Neuron (in vitro differentiated cells): ENCODE results near the gene TACR3.
A peak's percentile ranks its signal among the peaks of the same experiment; 100 is the strongest.
"Not testable (repeated sequence)": the region's sequence is repeated elsewhere in the genome, so short reads cannot be mapped to it uniquely, and the experiment has no call there.

ENCODE experiments used
- H2AFZ ChIP-seq: one replicate; pipeline ENCODE4 v1.6.1; 2013; ENCODE audit warnings: low read depth, mild to moderate bottlenecking, inconsistent platforms, low read length, moderate library complexity
- H3K27me3 ChIP-seq: one replicate; pipeline ENCODE4 v1.6.1; 2013; ENCODE audit warnings: low read length; ENCODE audit not compliant: insufficient read depth
- H3K36me3 ChIP-seq: one replicate; pipeline ENCODE4 v1.6.1; 2013; ENCODE audit warnings: low read length; ENCODE audit not compliant: insufficient read depth
- H3K4me1 ChIP-seq: one replicate; pipeline ENCODE4 v1.6.1; 2013; ENCODE audit warnings: low read length; ENCODE audit not compliant: insufficient read depth
- H3K4me3 ChIP-seq: 2 replicates; pipeline ENCODE4 v1.5.1; 2013; ENCODE audit warnings: mild to moderate bottlenecking, low read length, moderate library complexity
- H3K9me3 ChIP-seq: one replicate; pipeline ENCODE4 v1.6.1; 2013; ENCODE audit warnings: low read length

TACR3 gene

DNA sequence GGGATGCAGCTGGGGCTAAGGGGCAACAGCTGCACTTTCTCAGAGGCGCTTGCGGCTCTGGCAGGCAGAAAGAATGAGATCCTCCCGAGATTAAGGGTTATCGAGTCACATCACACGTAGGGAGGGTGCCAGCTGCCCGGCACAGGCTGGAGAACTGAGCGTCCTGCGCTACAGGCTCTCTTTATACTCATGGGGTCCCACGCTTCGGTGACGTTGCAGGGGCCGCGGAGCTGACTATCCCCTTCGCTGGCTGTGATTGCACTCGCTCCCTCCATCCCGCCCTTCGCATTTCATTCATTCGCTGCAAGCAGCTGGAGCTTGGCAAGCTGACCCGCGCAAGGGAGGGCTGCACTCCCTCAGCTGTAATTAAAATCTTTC, at the start of gene TACR3:
Gene TACR3 (minus strand): TSS at position 156 of the 378 bp plus-strand sequence. CDS start 310 bp downstream, outside the sequence.
- H2AFZ ChIP-seq, result no peak within 1 kb of the TSS

DNA sequence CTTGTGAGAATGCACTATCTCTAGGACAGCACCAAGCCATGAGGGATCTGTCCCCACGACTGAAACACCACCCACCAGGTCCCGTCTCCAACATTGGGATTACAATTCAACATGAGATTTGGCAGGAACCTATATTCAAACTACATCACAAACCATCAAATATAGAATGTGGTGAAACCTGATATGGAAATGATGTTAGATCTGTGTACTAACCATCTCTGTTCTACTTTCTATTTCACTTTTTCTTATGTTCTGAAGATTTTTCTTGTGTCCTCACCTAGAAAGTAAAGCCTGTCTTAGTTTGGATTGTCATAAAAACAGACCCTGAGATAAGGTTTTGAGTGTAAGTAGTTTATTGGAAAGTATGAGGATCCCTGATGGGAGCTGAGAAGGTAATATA, 37.8 kb upstream of the TACR3 start:
- Histone ChIP-seq H3K36me3 (no peaks in the 10 kb centered on the region), H3K4me3 (no peak overlapping the region), H2AFZ (no peak overlapping the region), H3K27me3 (no peaks in the 10 kb centered on the region), H3K4me1 (no peaks in the 10 kb centered on the region), H3K9me3 (no peaks in the 10 kb centered on the region)

More for the DNA sequence above, at the start of gene TACR3:
- Histone ChIP-seq H3K9me3 (peaks cover 3% of the 10 kb centered on the region), H3K27me3 (no peaks in the 10 kb centered on the region), H3K4me1 (no peaks in the 10 kb centered on the region), H3K36me3 (no peaks in the 10 kb centered on the region), H3K4me3 (peak within 1 kb of the TSS; percentile 29)

GRCh38 chr4:103756741-103757140, 37.0 kb upstream of the TACR3 start:
- H3K4me3 ChIP-seq, result no peak overlapping the region

GRCh38 chr4:103754844-103755243, 35.1 kb upstream of the TACR3 start:
- H3K4me1 ChIP-seq, result no peaks in the 10 kb centered on the region
- no peak overlapping the region for H2AFZ ChIP-seq
- H3K27me3 ChIP-seq, result no peaks in the 10 kb centered on the region
- no peaks in the 10 kb centered on the region for H3K36me3 ChIP-seq
- no peak overlapping the region for H3K4me3 ChIP-seq
- no peaks in the 10 kb centered on the region for H3K9me3 ChIP-seq

More at GRCh38 chr4:103756741-103757140, 37.0 kb upstream of the TACR3 start:
- H3K36me3 ChIP-seq, result no peaks in the 10 kb centered on the region
- H3K27me3 ChIP-seq, result no peaks in the 10 kb centered on the region
- H3K9me3 ChIP-seq, result no peaks in the 10 kb centered on the region
- H3K4me1 ChIP-seq, result no peaks in the 10 kb centered on the region
- H2AFZ ChIP-seq, result no peak overlapping the region

GRCh38 chr4:103753868-103754653, 34.3 kb upstream of the TACR3 start:
- H3K9me3 ChIP-seq, result no peaks in the 10 kb centered on the region
- H3K4me3 ChIP-seq, result no peak overlapping the region
- H3K36me3 ChIP-seq, result no peaks in the 10 kb centered on the region
- no peaks in the 10 kb centered on the region for H3K4me1 ChIP-seq
- no peaks in the 10 kb centered on the region for H3K27me3 ChIP-seq
- H2AFZ ChIP-seq, result no peak overlapping the region

GRCh38 chr4:103723150-103723549, 3.4 kb upstream of the TACR3 start:
- not testable (repeated sequence) for H3K9me3 ChIP-seq, H3K4me1 ChIP-seq

DNA sequence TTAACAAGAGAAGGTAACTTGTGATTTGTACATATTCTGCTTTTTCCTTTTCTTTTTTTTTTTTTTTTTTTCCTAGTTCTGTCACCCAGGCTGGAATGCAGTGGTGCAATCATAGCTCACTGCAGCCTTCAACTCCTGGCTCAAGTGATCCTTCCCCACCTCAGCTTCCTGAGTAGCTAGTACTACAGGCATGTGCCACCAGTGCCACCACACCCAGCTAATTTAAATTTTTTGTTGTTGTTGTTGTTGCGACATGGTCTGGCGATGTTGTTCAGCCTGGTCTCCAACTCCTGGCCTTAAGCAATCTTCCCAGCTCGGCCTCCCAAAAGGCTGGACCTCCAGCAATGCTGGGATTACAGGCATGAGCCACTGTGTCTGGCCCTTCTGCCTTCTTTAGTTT, 1.5 kb upstream of the TACR3 start:
- H3K4me3 ChIP-seq, result no peak overlapping the region
- H3K27me3 ChIP-seq, result no peaks in the 10 kb centered on the region
- no peaks in the 10 kb centered on the region for H3K4me1 ChIP-seq
- peaks cover 3% of the 10 kb centered on the region for H3K9me3 ChIP-seq
- no peak overlapping the region for H2AFZ ChIP-seq
- no peaks in the 10 kb centered on the region for H3K36me3 ChIP-seq

More at GRCh38 chr4:103723150-103723549, 3.4 kb upstream of the TACR3 start:
- H3K36me3 ChIP-seq, H2AFZ ChIP-seq, H3K4me3 ChIP-seq, H3K27me3 ChIP-seq: not testable (repeated sequence)

GRCh38 chr4:103720661-103721060, 876 bp upstream of the TACR3 start:
- Histone ChIP-seq H3K36me3 (no peaks in the 10 kb centered on the region), H3K4me1 (no peaks in the 10 kb centered on the region), H3K9me3 (peaks cover 3% of the 10 kb centered on the region), H3K4me3 (no peak overlapping the region), H2AFZ (no peak overlapping the region), H3K27me3 (no peaks in the 10 kb centered on the region)

GRCh38 chr4:103719105-103719829, 518 bp downstream of the TACR3 start:
- no peak overlapping the region for H2AFZ ChIP-seq
- peaks cover 3% of the 10 kb centered on the region for H3K9me3 ChIP-seq
- H3K27me3 ChIP-seq, result no peaks in the 10 kb centered on the region
- H3K4me3 ChIP-seq, result peak overlapping the region; percentile 29
- no peaks in the 10 kb centered on the region for H3K4me1 ChIP-seq
- H3K36me3 ChIP-seq, result no peaks in the 10 kb centered on the region

DNA sequence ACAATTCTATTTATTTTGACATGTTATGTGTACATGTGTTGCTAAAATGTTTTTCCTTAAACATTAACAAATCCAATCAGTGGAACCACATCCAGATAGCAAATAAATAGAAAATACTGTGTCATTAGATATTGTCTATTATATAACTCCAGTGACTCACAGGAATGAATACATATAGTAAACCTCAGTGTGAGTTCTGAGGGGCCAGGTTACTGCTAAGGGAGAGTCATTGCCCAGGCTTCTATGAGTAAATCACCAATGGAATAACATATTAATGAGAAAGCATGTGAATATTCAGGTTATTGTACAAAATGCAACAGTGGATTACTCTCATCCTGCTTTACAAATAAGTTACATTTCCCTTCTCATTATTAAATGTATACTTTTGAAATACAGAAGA, 27.2 kb downstream of the TACR3 start:
- H3K4me1 ChIP-seq, result no peaks in the 10 kb centered on the region
- no peak overlapping the region for H3K4me3 ChIP-seq
- no peaks in the 10 kb centered on the region for H3K36me3 ChIP-seq
- no peaks in the 10 kb centered on the region for H3K27me3 ChIP-seq
- no peaks in the 10 kb centered on the region for H3K9me3 ChIP-seq
- no peak overlapping the region for H2AFZ ChIP-seq

GRCh38 chr4:103673983-103674382, 45.8 kb downstream of the TACR3 start:
- Histone ChIP-seq H3K4me3 (no peak overlapping the region), H2AFZ (no peak overlapping the region), H3K4me1 (no peaks in the 10 kb centered on the region), H3K36me3 (no peaks in the 10 kb centered on the region), H3K27me3 (no peaks in the 10 kb centered on the region), H3K9me3 (no peaks in the 10 kb centered on the region)

- H3K36me3 ChIP-seq, H3K4me3 ChIP-seq, H3K27me3 ChIP-seq, H2AFZ ChIP-seq, H3K9me3 ChIP-seq, H3K4me1 ChIP-seq: not testable (repeated sequence)
These were observed 53.0 kb downstream of the TACR3 start for GRCh38 chr4:103666764-103667163.

- no peaks in the 10 kb centered on the region for H3K9me3 ChIP-seq
- H3K36me3 ChIP-seq, result no peaks in the 10 kb centered on the region
- no peaks in the 10 kb centered on the region for H3K27me3 ChIP-seq
- no peak overlapping the region for H2AFZ ChIP-seq
- H3K4me3 ChIP-seq, result no peak overlapping the region
- no peaks in the 10 kb centered on the region for H3K4me1 ChIP-seq
These were observed 55.2 kb downstream of the TACR3 start for GRCh38 chr4:103664436-103665075.
